ENCODE measurements around the gene LTF. TPM values are rescaled to one million over a fixed set of nuclear protein-coding genes. Genes with fewer than 3 reads are reported as not detected.

LTF gene
- total RNA-seq (1 to 10 TPM in 3 of 4 donors, under 1 TPM in 1; 0.71 to 5.5 (median 2.2) TPM), polyA plus RNA-seq (1.00 TPM)
- long read RNA-seq, donor 1, partial matches to known transcripts, result 2 of 4 reads
- long read RNA-seq, donor 1, other reads (novel, unspliced or antisense), result 0 of 4 reads
- long read RNA-seq, donor 2, partial matches to known transcripts, result 0 of 1 reads
- long read RNA-seq, donor 2, other reads (novel, unspliced or antisense), result 0 of 1 reads
- long read RNA-seq, donor 3, partial matches to known transcripts, result 1 of 7 reads
- long read RNA-seq, donor 3, other reads (novel, unspliced or antisense), result 1 of 7 reads
- long read RNA-seq, donor 4, result 0 reads

GRCh38 chr3:46464326-46465195 lies at the start of gene LTF:
TSS of gene LTF (minus strand) at chr3:46464905. CDS start at chr3:46464867, 38 bp downstream.
- H3K27ac ChIP-seq (ENCODE audit: low read length), result no peak within 1 kb of the TSS
- H3K4me3 ChIP-seq (ENCODE audit: low read length), result no peak within 1 kb of the TSS

GRCh38 chr3:46512191-46512749 lies 47.6 kb upstream of the LTF start:
- DNase-seq, result no peak
- Histone ChIP-seq H3K9me3 (ENCODE audit: control insufficient read depth, low read length) (no peaks in the 10 kb centered on the region), H3K4me3 (ENCODE audit: low read length) (no peak overlapping the region), H3K27me3 (ENCODE audit: control insufficient read depth, insufficient read depth) (no peaks in the 10 kb centered on the region), H3K27ac (ENCODE audit: low read length) (no peak overlapping the region), H3K4me1 (ENCODE audit: control insufficient read depth, insufficient read depth, low read length) (no peaks in the 10 kb centered on the region)
- 75% methylated on average over 2 of the region's 2 CpGs for WGBS
- intact Hi-C loops (cut with DNase I), result no loop called here
- no peak for ATAC-seq

More at GRCh38 chr3:46464326-46465195, at the start of gene LTF:
- Histone ChIP-seq H3K9me3 (ENCODE audit: control insufficient read depth, low read length) (no peaks in the 10 kb centered on the region), H3K27me3 (ENCODE audit: control insufficient read depth, insufficient read depth) (no peaks in the 10 kb centered on the region), H3K4me1 (ENCODE audit: control insufficient read depth, insufficient read depth, low read length) (peaks cover 7% of the 10 kb centered on the region)
- ATAC-seq, result peak; percentile 5 to 6
- WGBS, result 25% methylated on average over 44 of the region's 44 CpGs
- no peak for DNase-seq
- intact Hi-C loops (cut with DNase I), result no loop called here

GRCh38 chr3:46509661-46510187 lies 45.0 kb upstream of the LTF start:
- ATAC-seq (no peak), DNase-seq (no peak)
- Histone ChIP-seq H3K4me3 (ENCODE audit: low read length) (no peak overlapping the region), H3K27me3 (ENCODE audit: control insufficient read depth, insufficient read depth) (no peaks in the 10 kb centered on the region), H3K27ac (ENCODE audit: low read length) (no peak overlapping the region), H3K4me1 (ENCODE audit: control insufficient read depth, insufficient read depth, low read length) (no peaks in the 10 kb centered on the region), H3K9me3 (ENCODE audit: control insufficient read depth, low read length) (no peaks in the 10 kb centered on the region)
- 65% methylated on average over 4 of the region's 4 CpGs for WGBS
- intact Hi-C loops (cut with DNase I), result no loop called here

- intact Hi-C loops (cut with DNase I), result no loop called here
- H3K27me3 ChIP-seq (ENCODE audit: control insufficient read depth, insufficient read depth), result no peaks in the 10 kb centered on the region
- H3K4me3 ChIP-seq (ENCODE audit: low read length), result no peak overlapping the region
- ATAC-seq, result no peak
- no peak for DNase-seq
- H3K27ac ChIP-seq (ENCODE audit: low read length), result no peak overlapping the region
- WGBS, result 80% methylated on average over 4 of the region's 4 CpGs
- H3K9me3 ChIP-seq (ENCODE audit: control insufficient read depth, low read length), result no peaks in the 10 kb centered on the region
- H3K4me1 ChIP-seq (ENCODE audit: control insufficient read depth, insufficient read depth, low read length), result no peaks in the 10 kb centered on the region
Measured at GRCh38 chr3:46508850-46509591, 44.3 kb upstream of the LTF start.

- intact Hi-C loops (cut with DNase I), result no loop called here
- DNase-seq, result no peak
- ATAC-seq, result no peak
- no peaks in the 10 kb centered on the region for H3K9me3 ChIP-seq (ENCODE audit: control insufficient read depth, low read length)
- no peaks in the 10 kb centered on the region for H3K4me1 ChIP-seq (ENCODE audit: control insufficient read depth, insufficient read depth, low read length)
- no peaks in the 10 kb centered on the region for H3K27me3 ChIP-seq (ENCODE audit: control insufficient read depth, insufficient read depth)
- 75% methylated on average over 3 of the region's 3 CpGs for WGBS
- no peak overlapping the region for H3K4me3 ChIP-seq (ENCODE audit: low read length)
- H3K27ac ChIP-seq (ENCODE audit: low read length), result no peak overlapping the region
Measured at GRCh38 chr3:46506526-46506925, 41.8 kb upstream of the LTF start.

GRCh38 chr3:46505953-46506352 lies 41.2 kb upstream of the LTF start:
- H3K4me1 ChIP-seq (ENCODE audit: control insufficient read depth, insufficient read depth, low read length), result no peaks in the 10 kb centered on the region
- WGBS, result 85% methylated on average over 10 of the region's 10 CpGs
- H3K4me3 ChIP-seq (ENCODE audit: low read length), result no peak overlapping the region
- H3K27ac ChIP-seq (ENCODE audit: low read length), result no peak overlapping the region
- intact Hi-C loops (cut with DNase I), result no loop called here
- no peak for ATAC-seq
- no peaks in the 10 kb centered on the region for H3K9me3 ChIP-seq (ENCODE audit: control insufficient read depth, low read length)
- DNase-seq, result no peak
- H3K27me3 ChIP-seq (ENCODE audit: control insufficient read depth, insufficient read depth), result no peaks in the 10 kb centered on the region

- DNase-seq, result no peak
- H3K9me3 ChIP-seq (ENCODE audit: control insufficient read depth, low read length), result no peaks in the 10 kb centered on the region
- H3K27ac ChIP-seq (ENCODE audit: low read length), result no peak overlapping the region
- no peaks in the 10 kb centered on the region for H3K27me3 ChIP-seq (ENCODE audit: control insufficient read depth, insufficient read depth)
- H3K4me1 ChIP-seq (ENCODE audit: control insufficient read depth, insufficient read depth, low read length), result no peaks in the 10 kb centered on the region
- no peak for ATAC-seq
- 72% methylated on average over 5 of the region's 5 CpGs for WGBS
- H3K4me3 ChIP-seq (ENCODE audit: low read length), result no peak overlapping the region
- intact Hi-C loops (cut with DNase I), result no loop called here
Measured at GRCh38 chr3:46504789-46505188, 40.1 kb upstream of the LTF start.

GRCh38 chr3:46503200-46503874 lies 38.6 kb upstream of the LTF start:
- Histone ChIP-seq H3K9me3 (ENCODE audit: control insufficient read depth, low read length) (no peaks in the 10 kb centered on the region), H3K4me3 (ENCODE audit: low read length) (no peak overlapping the region), H3K27ac (ENCODE audit: low read length) (no peak overlapping the region), H3K4me1 (ENCODE audit: control insufficient read depth, insufficient read depth, low read length) (no peaks in the 10 kb centered on the region), H3K27me3 (ENCODE audit: control insufficient read depth, insufficient read depth) (no peaks in the 10 kb centered on the region)
- DNase-seq (no peak), ATAC-seq (no peak)
- WGBS, result 74% methylated on average over 7 of the region's 7 CpGs
- intact Hi-C loops (cut with DNase I), result no loop called here

GRCh38 chr3:46501702-46502101 lies 37.0 kb upstream of the LTF start:
- no peaks in the 10 kb centered on the region for H3K4me1 ChIP-seq (ENCODE audit: control insufficient read depth, insufficient read depth, low read length)
- 83% methylated on average over 4 of the region's 4 CpGs for WGBS
- H3K27ac ChIP-seq (ENCODE audit: low read length), result no peak overlapping the region
- intact Hi-C loops (cut with DNase I), result no loop called here
- DNase-seq (no peak), ATAC-seq (no peak)
- no peaks in the 10 kb centered on the region for H3K9me3 ChIP-seq (ENCODE audit: control insufficient read depth, low read length)
- H3K4me3 ChIP-seq (ENCODE audit: low read length), result no peak overlapping the region
- H3K27me3 ChIP-seq (ENCODE audit: control insufficient read depth, insufficient read depth), result no peaks in the 10 kb centered on the region

Data from right cardiac atrium (tissue), 5 donors.